ENCODE results near the gene FREM3.

The FREM3 gene

DNA sequence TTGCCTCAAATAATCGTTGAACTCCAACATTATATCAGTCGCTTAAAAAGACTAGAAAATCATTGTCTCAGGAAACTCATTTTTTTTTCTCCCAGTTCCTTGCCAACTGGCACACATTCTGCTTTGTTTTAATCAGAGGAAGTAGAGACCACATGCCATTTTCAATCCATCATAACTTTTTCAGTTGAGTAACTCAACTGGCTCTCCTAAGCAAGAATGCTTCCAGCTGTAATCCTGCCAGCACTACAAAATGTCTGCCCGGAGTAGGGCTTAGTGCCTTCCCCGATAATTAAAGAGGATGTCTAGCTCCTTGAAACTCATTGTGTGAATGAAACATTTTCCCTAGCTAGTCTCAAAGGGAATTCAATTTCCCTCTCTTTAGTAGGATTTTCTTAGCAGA lies 33.0 kb downstream of the FREM3 start:
- peak; percentile 34 for DNase-seq (ENCODE audit: low read depth)

DNA sequence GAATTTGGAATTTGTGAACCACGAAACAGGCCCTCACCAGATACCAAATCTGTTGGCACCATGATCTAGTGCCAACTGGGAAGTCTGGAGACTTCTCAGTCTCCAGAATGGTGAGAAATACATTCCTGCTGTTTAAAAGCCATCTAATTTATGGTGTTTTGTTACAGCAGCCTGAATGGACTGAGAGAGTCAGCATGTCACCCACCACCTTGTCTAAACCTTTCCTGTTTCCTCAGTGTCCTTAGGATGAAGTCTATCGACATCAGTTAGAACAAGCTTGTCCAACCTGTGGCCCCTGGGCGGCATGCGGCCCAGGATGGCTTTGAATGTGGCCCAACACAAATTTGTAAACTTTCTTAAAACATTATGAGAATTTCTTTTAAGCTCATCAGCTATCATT lies 42.1 kb downstream of the FREM3 start:
- DNase-seq (ENCODE audit: low read depth), result no peak

DNA sequence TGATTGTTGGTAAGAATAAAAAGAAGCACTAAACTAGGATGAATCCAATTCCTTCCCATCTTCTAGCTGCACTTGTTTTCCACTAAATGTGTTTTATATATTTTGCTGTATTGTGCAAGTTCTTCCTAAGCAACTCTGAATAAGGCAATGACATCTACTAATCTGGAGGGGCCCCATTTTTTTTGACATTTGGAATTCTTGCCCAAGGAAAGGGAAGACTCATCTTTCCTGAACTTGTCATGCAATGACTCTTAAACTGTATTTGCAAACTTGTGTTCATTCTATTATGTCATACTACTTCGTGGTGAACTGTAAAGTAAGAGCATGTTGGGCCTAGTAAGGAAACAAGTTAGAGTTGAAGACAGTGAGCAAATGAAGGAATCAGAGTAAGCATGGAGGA lies 45.9 kb downstream of the FREM3 start:
- no peak for DNase-seq (ENCODE audit: low read depth)

DNA sequence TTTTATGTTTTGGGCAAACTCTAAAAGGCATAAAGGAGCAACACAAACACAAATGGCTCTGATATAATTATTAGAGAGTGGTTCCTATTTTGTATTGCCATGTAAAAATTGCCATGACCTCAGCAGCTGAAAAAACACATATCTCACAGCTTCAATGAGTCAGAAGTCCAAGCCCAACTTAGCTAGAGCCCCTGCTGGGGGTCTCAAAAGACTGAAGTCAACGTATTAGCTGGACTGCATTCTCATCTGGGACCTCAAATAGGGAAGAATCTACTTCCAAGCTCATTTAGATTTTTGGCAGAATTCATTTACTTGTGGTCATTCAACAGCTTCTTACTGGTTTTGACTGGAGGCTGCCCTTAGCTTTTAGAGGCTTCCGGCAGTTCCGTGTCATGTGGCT lies 47.4 kb downstream of the FREM3 start:
- no peak for DNase-seq (ENCODE audit: low read depth)

DNA sequence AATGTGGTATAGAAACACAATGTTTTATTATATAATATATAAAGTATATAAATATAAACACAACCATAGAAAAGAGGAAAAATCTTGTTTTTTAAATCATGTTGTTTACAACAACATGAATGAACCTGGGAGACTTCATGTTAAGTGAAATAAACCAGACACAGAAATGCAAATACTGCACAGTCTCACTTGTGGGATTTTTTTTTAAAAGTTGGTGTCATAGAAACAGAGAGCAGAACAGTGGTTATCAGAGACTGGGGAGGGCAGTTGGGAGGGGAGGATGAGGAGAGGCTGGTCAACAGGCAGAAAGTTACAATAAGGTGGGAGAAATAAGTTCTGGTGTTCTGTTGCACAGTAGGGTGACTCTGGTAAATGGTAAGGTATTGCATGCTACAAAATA lies 57.1 kb downstream of the FREM3 start:
- no peak for DNase-seq (ENCODE audit: low read depth)

DNA sequence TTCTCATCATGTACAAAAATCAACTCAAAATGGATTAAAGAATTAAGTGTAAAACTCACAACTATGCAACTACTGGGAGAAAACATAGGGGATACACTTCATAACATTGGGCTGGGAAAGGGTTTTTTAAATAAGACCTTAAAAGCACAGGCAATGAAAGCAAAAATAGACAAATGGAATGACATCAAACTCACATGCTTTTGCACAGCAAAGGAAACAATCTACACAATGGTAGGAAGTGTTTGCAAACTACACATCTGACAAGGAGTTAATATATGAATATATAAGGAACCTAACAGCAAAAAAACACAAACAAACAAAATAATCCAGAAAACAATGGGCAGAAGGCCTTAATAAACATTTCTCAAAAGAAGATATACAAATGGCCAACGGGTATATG lies 57.9 kb downstream of the FREM3 start:
- no peak for DNase-seq (ENCODE audit: low read depth)

DNA sequence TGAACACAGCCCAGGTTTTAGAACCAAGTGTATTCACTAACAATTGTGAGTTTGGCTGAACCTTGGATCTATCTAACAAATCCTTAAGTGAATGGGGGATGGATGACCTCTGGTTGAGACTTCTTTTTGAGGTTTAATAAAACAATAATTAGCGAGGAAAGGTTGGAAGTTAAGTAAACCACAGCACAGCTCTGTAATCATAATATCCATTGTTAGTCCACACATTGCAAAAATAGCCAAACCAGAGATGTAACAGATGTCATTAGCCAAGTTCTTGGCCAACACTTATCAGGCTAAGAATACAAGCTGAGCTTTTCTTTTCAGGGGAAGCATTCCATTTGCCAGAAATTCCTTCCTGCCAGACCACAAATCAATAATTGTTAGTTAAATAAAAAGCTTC lies 59.1 kb downstream of the FREM3 start:
- DNase-seq (ENCODE audit: low read depth), result no peak

DNA sequence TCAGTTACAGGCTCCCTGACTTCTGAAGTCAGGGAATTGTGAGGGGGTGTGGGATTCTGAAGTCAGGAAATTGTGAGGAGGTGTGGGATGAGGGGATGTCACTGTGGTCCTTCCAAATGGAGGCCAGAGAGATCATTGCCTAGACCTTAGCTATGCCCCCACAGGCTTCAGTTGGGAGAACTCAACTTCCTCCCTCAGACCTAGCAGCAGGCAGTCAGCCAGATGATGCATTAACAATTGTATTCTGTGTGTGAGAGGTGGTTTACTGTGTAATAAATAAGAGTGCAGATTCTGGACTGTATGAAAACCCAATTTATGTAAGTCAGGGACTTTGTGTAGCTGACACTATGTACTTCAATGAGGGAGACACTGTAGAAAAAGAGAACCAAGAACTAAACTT lies 65.7 kb downstream of the FREM3 start:
- DNase-seq (ENCODE audit: low read depth), result no peak

DNA sequence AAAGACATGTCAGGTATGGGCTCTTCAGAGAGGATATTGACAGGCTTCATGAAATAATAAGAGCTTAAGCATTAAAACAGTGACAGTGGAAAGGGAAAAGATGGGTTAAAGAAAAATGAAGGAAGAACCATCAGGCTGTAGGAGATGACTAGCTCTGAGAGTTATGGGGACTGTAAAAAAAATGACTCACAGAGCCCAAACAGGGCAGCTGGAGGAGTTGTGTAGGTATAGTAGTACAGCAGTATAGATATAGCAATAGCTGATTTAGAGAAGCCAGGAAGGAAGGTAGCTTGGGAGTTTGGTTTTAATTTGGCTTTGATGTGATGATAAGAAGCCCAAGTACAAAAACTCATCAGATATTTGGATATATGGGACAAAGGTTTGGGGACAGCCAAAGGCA lies 66.6 kb downstream of the FREM3 start:
- no peak for DNase-seq (ENCODE audit: low read depth)

DNA sequence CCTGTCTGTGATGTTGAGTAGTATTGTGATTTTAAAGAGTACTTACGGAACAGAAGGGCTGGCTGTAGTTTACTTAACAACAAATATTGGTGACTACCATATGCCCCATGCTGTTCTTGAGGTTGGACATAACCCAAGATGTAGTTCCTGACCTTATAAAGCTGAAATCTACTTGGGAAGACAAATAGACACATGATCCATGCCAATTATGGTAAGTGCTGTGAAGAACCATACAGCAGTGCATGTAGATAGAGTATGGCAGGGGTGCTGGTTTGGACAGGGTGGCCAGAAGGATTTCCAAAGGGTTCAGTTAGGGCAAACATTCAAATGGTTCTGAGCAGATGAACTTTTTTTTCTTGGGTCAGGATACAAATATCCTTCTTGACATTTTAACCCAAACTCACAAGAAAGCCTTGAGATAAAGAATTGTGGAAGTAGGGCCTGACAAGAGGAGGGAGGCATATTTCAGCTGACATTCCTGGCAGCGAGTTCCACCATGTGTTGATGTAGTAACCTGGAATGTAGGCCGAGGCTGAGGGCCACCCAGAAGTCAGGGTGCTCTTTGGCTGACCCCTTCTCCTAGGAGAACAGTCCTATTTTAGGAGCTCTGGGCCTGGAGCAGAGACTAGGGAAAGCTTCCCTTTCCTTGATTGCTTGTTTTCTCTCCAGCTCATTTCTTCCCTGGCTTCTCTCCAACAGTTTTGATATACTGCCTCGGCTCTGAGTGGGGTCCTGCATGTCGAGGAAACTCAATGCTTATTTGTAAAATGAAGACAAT lies 74.2 kb downstream of the FREM3 start:
- DNase-seq (ENCODE audit: low read depth), result peak; percentile 11

DNA sequence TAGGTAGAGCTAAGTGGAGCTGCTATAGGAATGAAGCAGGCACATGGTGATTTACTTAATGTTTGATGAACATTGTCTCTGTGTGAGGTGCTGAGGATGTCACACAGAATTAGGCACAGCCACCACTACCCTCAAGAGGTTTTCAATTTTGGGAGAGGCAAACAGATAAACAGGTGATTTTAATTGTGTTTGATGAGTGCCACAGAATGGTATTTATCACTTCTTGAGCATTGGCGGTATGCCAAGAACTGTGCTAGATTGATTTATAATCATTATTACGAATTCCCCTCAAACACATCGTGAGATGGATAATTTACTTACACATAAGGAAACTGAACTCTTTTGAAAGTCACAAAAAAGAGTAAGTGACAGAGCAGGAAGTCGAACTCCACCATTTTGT lies 74.8 kb downstream of the FREM3 start:
- DNase-seq (ENCODE audit: low read depth), result no peak

DNA sequence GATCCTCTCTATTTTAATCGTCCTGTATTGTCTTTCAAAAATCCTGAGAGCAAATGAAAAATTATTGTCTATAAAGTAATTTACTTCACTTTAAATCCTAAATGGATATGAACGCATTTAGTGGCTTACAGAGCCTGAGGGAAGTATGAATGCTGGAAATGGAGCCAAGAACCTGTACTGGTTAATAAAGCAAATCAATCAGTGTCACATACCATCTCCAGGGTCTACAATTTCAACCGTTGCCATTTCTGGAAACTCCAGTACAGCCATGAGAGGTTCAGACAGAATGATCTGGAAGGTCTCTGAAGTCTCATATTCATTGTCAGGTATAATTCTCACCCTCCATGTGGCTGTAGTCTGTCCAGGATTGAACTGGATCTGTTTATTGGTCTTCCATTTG lies 76.6 kb downstream of the FREM3 start:
- DNase-seq (ENCODE audit: low read depth), result no peak

DNA sequence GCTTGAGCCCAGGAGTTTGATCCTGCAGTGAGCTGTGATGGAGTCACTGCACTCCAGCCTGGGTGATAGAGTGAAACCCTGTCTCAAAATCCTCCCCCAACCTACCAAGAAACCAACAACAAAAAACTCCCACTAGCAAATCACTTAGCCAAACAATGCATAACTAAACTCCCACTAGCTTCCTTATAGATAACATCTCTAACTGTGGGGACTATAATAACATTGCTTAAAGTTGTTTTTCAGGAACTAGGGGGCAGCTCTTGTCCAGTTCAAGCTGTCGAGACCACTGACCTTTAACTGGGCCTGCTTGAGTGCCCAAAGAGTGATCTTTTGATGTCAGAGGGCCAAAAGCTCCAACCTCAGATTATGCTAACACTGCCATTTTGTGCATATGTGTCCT lies 81.7 kb downstream of the FREM3 start:
- DNase-seq (ENCODE audit: low read depth), result no peak

DNA sequence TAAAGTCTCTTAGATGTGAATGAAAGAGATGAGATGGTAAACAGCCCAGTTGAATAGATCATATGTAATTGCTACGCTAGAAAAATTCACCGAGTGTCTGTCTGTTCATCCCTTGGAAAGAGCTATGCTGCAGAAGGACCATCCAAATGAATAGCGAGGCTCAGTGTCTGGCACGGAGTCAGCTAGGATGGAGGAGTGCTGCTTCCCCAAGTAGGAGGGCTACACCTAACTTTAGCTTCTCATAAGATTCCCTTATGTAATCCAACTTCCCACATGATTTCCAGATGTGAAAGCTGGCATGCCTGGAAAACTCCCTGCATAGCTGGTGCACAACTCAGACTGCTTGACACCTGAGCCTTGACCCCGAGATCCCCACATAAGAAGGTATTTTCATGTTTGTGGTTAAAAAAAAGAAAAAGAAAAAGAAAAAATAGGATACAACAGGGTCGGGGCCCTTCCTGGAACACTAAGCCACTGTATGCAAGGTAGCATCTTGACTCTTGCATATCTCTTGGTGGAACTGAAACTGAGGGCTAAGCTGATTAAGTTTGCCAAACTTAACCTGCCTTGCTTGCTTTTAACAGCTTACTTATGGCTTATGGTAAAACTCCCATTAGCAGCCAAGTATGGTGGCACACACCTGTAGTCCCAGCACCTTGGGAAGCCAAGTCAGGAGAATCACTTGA lies 82.3 kb downstream of the FREM3 start:
- no peak for DNase-seq (ENCODE audit: low read depth)

DNA sequence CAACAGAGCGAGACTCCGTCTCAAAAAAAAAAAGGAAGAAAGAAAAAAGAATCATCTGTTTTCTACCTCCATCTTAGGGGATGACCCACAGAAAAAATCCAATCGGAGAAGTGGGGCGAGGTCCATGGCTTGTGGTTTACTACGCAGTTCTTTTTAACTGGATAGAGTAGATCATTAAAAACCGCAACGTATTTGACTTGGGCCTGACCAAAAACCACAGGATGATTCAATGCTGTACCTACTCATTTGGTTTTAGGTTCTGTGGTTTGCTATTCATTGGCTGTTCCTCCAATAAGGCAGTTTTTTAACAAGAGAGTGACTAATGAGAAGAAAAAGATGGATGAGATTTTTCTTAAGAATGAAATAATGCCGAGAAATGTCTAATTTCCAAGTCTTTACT lies 83.7 kb downstream of the FREM3 start:
- DNase-seq (ENCODE audit: low read depth), result peak; percentile 64

DNA sequence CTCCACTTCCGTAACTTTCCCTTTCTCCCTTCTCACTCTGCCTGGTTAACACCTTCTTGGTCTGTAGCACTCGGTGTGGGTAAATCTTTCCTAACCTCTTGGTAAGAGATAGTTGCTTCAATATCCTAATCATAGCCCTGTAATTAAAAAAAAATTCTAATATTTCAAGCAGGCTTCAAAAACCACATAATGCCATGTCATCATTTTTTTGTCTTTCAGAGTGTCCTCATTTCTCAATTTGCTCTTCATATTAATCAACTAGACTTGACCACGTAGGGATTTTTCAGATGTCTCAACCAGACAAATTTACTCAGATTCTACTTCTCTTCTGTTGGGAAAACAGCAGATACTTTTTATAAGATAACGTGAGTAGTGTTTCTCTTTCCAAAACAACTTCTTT lies 91.0 kb downstream of the FREM3 start:
- DNase-seq (ENCODE audit: low read depth), result no peak

DNA sequence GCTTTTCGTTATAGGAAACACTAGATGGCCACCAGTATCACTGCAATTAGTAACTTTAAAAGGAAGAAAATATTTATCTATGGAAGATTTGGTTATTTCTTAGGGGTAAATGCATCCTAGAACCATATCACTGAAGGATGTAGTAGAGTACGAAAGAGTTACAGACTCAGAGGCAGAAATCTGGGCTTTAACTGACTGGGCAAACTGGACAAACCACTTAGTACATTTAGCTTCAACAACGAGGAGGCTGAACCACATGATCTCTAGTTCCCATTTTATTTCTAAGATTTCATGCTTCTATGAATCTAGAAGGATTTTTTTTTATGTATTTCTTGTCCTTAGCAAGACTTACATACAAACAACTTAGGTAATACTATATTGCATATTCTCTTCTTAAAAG lies 94.0 kb downstream of the FREM3 start:
- no peak for DNase-seq (ENCODE audit: low read depth)

DNA sequence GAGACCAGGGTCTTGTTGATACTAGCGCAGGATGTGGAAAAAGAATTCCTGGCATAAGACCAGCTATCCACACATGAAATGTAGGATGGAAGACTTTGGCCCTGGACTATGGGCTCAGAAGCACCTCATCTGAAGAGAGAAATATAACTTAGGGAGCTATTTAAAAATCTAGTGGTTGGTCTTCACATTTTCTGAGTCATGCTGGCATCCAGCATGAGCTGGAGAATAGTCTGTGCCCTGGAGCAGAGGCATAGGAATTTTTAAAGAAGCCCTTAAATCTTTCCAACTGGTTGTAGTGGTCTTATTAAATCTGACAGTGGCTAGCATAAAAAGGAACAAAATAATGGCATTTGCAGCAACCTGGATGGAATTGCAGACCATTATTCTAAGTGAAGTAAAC lies 100.6 kb downstream of the FREM3 start:
- DNase-seq (ENCODE audit: low read depth), result no peak

DNA sequence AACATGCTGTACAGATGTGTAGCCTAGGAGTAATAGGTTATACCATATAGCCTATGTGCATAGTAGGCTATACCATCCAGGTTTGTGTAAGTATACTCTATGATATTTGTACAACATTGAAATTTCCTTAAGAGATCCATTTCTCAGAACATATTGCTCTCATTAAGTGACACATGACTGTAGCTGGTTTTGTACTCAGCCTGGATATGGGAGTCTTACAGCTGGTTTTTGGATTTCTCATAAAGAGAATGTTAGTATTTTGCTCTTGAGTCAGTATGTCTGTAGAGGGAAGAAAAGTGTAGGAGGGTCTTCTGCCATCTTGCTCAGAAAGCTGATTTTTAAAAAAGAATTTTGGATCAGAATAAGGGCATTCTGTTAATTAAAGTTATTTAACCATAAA lies 101.7 kb downstream of the FREM3 start:
- no peak for DNase-seq (ENCODE audit: low read depth)

DNA sequence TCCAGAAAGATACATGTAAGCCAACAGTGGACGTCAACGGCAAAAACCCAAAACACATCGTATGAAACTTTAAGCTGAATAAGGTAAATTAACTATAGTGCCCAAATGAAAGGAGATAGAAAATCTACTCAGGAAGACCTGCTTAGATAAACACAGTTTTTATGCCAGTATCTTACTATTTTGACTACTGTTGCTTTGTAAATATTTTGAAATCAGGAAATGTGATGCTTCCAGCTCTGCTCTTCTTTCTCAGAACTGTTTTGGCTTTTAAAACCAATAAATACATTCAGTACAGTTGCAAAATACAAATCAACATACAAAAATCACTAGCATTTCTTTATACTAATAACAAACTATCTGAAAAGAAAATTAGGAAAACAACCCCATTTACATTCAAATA lies 103.2 kb downstream of the FREM3 start:
- DNase-seq (ENCODE audit: low read depth), result no peak

DNA sequence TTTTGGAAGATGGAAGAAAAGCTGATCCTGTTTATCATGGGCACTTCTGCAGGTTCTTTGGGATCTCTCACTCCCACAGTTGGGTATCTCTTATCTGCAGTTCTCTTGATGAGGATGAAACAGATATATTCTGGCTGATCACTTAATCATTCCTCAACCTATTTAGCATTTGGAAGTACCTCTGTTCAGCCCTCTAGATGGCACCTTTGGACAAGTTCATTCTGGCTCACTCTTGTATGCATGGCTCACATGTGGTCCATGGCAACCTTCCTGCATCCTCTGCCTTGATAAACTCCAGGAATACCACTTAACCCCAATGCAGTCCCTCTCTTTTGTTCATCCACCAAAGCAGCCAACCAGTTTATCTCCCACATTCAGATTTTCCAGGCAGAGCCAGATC lies 112.8 kb downstream of the FREM3 start:
- DNase-seq (ENCODE audit: low read depth), result no peak

DNA sequence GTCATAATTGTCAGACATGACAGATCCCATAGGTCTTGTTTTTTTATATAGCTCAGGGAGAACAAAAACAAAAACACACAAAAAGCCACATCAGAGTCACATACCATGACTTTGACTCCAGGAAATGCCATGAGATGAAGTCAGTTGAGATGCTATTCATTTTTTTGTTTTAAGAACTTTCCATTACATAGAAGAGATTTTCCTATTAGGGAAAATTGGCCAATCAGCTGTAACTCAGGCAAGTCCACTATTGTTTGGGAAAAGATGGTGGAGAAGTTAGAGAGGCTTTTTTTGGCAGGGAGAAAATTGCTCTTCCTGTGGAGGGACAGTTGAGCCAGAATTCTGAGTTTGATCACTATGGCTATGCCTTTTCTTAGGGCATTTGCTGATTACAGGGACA lies 114.4 kb downstream of the FREM3 start:
- peak; percentile 47 for DNase-seq (ENCODE audit: low read depth)

DNA sequence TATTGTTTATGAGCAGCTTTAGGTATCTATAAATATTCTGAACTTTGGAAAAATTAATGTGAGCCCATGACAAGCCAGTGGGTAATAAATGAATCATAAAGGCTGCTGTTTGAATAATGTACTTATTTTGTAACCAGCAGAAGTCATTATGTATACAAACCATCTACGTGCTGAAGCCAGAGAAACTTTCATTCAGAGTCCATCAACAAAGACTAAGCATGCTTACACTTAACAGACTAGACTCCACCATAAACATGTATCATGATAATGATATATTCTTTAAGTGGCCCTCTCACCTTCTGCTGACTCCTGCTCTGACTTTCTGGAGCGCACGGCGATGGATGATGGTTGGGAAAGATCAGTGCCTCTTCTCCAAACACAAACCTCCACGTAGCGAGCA lies 114.9 kb downstream of the FREM3 start:
- no peak for DNase-seq (ENCODE audit: low read depth)

DNA sequence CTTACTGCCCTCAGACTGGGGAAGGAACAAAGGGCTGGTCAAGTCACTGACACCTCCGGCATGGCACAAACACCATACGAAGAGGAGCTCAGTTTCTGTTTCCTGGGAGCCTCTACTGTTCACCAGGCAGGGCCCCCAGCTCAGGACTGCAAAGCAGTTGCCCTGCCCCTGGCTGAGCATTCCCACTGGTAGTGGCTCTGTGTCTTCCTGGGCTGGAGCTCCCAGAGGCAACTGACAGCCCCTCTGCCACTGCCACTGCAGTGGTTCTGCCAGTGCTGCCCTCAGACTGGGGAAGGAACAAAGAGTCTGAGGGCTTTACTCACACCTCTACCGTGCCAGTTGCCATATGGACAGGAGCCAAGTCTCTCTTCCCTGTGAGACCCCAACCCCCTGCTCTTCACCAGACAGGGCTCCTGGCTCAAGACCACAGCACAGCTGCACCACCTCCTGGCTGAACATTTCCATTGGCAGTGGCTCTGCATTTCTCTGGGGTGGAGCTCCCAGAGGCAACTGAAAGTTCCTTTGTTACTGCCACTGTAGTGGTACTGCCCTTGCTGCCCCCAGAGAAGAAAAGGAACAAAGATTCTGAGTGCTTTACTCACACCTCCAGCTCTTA lies 119.0 kb downstream of the FREM3 start:
- DNase-seq (ENCODE audit: low read depth), result no peak
